SK-N-DZ (cell line): ENCODE results near the gene NPM1.
"Not testable (repeated sequence)": the region's sequence is repeated elsewhere in the genome, so short reads cannot be mapped to it uniquely, and the experiment has no call there.

ENCODE experiments used
- DNase-seq: peaks from one replicate; pipeline ENCODE4 v3.0.0-alpha.2; 2015; ENCODE audit warnings: low spot score

Gene NPM1

DNA sequence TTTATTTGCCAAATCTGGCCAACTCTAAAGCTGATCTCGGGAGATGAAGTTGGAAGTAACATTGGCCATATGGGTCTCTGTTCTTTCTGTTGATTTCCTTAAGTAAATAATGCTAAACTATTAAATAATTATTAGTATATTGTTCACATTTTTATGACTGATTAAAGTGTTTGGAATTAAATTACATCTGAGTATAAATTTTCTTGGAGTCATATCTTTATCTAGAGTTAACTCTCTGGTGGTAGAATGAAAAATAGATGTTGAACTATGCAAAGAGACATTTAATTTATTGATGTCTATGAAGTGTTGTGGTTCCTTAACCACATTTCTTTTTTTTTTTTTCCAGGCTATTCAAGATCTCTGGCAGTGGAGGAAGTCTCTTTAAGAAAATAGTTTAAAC lies 22.5 kb downstream of the NPM1 start:
- DNase-seq, result no peak

DNA sequence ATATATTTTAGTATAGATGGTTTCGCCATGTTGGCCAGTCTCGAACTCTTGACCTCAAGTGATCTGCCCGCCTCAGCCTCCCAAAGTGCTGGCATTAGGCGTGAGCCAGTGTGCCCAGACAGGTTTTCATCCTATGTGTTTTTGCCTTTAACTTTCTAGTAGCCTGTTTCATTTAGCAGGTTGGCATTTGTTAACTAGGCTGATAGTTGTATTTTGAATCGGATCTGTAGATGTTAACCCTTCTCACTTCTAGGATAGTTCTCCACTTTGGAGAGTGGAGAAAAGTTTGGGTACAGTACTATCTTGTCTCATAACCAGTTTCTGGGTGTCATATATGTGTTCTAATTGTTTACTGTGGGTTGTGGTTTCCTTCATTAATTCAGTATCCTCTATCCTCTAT lies 24.5 kb downstream of the NPM1 start:
- DNase-seq, result no peak

DNA sequence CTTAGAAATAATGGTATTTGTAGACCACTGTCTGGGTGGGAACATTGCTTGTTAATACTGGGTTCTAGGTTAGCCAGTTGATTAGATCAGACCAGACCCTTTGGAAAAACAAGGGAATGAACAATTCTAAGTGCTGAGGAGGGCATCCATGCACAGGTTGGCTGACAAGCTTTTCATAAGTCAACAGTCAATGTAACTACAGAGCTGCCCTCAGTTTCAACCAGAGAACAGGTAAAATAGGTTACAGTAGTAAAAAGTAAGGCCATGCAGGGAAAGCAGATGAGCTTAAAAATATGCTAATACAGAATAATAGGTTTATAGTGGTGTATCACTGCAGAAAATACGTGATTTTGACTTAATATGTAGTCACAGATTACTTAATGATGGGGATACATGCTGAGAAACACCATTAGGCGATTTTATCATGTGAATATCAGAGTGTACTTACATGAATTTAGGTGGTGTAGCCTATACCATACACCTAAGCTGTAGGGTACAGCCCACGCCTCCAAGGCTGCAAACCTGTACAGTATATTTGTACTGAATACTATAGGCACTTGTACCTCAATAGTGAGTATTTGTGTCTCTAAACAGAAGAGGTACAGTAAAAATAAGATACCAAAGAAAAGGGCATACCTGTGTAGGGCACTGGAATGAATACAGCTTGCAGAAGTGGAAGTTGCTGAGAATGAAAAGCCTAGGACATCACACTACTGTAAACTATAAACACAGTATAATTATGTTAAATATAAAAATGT lies 25.7 kb downstream of the NPM1 start:
- DNase-seq, result no peak

DNA sequence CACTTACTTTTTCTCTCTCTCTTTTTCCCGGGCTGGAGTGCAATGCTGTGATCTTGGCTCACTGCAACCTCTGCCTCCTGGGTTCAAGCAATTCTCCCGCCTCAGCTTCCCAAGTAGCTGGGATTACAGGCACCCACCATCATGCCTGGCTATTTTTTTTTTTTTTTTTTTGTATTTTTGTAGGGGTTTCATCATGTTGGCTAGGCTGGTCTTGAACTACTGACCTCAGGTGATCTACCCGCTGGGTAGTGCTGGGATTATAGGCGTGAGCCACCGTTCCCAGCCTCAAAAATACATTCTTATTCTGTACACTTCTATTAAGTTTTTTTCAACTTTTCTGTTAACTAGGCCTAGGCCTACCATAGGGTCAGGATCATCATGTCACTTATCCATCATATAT lies 26.3 kb downstream of the NPM1 start:
- DNase-seq, result not testable (repeated sequence)

DNA sequence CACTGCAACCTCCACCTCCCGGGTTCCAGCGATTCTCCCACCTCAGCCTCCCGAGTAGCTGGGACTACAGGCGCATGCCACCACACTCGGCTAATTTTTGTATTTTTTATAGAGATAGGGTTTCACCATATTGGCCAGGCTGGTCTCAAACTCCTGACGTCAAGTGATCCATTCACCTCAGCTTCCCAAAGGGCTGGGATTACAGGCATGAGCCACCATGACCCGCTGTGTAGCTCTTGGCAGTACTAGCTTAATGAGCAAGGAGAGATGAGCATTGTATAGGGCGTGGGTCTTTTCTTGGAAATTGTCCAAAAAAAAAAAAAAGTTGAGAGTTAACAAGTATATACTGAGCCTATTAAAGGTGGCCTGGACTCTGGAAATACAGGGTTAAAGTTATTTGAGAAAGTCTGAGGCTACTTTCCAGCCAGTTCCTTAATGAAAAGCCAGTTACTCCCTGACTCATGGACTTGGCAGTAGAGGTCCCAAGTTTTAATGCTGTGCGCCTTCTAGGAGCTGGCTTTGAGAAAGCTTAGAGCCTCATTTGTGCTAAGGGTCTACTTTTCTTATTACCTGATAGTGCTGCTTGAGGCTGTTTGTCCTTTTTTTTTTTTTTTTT lies 27.6 kb downstream of the NPM1 start:
- DNase-seq, result no peak

DNA sequence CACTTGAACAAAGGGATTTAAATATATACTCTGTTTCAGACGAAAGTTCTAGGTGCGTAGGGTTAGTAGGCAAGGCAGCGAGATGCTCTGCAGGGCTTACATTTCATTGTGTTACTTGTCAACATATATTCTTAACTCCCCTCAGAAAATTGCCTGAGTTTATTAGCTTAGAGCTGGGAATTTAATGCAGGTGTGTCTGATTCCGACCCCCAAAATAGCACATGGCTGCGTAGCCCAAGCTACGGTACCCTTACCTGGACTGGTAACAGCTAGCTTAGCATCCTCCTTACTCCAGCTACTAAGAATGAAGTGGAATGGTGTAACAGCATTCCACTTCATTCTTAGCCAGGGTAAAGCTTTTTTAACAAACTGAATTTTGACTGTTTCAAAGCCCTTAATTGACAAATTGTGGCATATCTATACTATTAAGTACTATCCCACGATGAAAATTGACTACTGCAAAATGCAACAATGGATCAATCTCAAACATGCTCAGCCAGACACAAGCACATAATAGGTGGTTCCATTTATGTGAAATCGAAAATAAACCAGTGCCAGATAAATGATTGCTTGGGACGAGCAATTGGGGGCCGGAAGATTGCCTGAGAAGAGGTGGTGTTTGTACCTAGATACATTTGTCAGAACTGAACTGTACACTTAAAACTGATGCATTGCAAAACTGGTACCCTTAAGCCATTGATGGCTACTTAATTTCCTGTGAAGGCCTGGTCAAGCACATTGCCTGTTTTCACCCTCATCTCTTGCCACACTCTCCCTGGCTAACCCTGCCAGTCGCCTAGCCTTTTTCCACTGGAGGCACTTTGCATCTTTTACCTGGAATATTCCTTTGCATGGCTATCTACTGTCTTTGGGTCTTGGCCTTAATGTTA lies 28.8 kb downstream of the NPM1 start:
- DNase-seq, result no peak

DNA sequence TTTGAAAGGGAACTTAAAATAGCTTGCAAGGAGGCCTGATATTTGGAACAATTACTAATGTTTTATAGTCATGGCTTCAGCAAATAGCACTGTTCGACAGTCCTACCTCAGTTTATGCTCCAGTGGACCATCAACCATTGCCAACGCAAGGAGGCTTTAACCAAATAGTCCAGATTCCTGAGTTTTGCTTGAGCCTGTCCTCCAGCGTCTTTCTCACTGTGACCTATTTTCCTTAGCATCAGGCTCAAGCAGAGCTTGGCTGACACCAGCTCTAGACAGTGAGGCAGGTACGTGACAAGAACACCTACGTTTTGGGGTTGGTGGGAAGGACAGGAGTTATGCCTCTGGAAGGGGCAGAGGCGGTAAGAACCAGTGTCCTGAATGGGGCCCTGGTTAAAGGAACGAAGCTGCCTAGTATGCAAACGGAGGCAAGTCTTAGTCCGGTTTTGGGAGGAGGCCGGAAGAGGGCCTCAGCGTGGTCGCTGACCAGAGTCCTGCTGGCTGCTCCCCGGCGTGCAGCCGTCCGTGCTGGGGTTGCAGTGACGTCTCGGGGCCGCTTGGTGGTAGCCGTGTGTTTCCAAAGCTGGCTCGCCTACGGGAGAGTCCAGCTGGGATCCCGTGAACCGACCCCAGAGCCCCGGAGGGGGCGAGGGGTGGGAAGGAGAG lies 30.8 kb downstream of the NPM1 start:
- peak; percentile 82 for DNase-seq

DNA sequence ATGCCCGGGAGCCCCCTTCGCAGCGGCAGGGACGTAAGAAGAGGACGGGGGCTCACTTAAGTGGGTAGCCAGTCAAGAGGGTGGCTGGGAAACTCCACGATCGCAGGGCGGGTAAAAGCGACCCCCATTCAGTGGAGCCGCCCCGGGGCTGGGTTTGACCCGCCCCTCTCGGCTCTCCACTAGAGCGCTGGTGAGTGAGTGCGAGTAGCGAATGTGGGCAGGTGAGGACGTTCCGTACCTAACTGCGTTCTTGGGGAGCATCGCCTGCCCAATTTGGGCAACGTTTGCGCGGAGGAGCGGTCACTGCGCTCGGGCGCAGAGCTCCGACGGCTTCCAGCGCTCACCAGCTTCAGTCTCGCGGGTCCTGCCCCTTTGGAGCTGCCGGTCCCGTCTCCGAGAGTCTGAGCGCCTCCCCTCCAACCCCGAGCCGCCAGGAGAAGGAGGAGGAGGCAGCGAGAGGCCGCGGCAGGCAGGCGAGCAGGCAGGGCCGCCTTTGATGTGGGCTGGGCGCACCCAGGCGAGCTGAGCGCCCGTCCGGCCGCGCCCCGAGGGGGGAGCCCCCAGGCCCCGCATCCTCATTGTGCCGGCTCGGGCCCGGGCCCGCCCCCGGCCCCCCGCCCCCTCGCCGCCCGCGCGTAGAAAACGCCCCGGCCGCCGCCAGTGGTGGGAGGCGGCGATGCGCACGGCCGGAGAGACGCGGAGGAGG lies 31.5 kb downstream of the NPM1 start, which contains the start of gene FGF18:
Gene FGF18 (plus strand): TSS at position 666 of the 706 bp plus-strand sequence. CDS start 553 bp downstream, outside the sequence.
- peak; percentile 76 for DNase-seq

DNA sequence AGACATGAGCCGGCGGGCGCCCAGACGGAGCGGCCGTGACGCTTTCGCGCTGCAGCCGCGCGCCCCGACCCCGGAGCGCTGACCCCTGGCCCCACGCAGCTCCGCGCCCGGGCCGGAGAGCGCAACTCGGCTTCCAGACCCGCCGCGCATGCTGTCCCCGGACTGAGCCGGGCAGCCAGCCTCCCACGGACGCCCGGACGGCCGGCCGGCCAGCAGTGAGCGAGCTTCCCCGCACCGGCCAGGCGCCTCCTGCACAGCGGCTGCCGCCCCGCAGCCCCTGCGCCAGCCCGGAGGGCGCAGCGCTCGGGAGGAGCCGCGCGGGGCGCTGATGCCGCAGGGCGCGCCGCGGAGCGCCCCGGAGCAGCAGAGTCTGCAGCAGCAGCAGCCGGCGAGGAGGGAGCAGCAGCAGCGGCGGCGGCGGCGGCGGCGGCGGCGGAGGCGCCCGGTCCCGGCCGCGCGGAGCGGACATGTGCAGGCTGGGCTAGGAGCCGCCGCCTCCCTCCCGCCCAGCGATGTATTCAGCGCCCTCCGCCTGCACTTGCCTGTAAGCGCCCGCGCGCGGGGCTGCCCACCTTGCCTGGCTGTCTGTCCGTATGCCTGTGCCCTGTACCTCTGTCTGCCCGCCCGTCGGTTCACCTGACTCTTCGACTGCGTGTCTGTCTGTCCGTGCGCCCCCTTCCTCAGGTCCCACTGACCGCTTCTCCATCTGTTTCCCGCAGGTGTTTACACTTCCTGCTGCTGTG lies 32.2 kb downstream of the NPM1 start:
- DNase-seq, result peak; percentile 60

DNA sequence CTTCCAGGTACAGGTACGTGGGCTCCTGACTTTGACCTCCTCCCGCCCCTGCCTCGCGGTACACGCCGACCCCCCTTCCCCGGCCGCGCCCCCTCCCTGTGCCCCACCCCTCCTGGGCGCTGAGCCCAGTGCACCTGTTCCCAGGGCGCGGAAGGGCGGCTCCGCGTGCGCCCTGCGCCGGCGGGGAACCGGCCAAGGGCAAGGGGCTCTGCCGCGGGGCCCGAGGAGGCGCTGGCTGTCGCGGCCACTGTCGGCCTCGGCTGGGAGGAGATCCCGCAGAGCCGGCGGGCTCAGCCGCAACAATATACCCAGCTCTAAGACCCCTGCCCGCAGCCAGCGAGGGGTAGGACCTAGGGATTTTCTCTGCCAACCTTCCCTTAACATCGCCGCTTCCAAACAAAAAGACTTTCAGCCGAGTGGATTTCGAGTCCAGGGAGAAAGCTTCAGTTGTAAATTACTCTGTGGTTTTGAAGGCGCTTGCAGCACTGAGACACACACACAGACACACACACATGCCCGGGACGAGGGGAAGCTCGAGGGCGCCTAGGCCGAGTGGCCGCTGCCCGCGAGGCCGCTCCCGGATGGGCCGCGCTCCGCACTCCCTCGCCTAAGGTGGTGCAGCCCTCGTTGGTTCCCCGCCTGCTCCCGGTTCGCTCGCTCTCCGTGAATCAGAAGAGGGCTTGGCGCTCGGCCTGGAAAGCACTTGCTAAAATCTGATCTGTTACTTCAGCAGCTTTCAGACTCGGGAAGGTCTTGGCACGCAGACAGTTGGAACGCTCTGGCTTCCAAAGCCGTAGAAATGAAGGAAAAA lies 33.0 kb downstream of the NPM1 start:
- DNase-seq, result no peak

DNA sequence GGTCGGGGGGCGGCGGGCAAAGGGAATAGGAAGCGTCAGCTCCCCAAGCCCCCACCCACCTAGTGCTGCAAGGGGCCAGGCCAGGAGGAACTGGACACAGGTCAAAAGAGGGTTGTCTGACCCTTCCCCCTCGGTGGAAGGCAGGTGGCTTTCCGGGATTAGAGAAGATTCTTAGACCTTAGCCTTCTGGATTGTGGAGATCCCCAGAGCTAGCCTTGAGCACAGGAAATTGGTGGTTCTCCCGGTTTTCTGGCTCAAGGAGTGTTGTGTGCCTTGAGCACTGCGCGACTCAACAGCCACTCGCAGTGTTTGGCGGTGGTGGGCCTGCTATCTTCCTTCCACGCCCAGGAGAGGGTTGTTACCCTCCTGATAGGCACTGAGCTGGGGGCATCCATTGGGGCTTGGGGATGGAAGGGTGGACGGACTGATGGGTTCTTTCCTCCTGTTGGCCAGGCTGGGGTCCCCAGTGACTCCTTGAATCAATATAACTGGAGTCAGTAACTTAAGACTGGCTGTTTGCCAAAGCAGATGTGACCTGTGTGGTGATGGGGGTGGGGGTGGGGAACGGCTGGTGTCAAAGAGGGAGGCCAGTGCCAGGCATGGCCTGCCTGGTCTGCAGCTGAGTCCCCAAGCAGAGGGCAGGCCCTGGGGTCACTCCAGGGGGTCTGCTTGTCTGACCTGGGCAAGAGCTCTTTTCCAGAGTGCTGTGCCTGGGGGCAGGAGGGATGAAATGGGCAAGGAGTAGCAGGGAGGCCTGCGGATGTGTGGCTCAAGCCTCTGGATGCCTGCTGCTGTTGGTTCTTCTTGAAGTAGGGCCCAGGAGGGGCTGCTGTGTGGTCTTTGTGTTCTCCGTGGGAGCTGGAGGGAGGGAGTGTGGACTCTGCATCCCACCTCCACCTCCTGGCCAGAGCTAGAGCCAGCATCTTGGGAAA lies 33.9 kb downstream of the NPM1 start:
- DNase-seq, result no peak

DNA sequence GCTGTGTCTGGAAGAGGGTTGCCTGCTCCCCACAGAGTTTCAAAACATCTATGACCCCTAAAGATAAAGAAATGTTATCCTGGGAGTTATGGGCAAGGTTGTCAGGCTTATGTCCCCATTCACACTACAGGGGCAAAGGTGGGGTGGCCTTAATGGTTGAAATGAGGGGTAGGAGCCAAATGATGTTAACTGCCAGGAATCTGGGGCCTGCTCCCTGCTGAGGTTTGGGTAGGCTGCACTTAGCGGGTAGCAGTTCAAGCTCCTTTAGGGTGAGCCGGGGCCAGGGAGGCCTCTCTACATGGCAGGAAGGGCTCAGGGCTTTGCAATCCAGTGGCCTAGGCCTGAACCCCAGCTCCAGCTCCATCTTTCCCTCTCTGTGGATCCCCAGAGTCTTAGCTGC lies 34.8 kb downstream of the NPM1 start:
- DNase-seq, result no peak

DNA sequence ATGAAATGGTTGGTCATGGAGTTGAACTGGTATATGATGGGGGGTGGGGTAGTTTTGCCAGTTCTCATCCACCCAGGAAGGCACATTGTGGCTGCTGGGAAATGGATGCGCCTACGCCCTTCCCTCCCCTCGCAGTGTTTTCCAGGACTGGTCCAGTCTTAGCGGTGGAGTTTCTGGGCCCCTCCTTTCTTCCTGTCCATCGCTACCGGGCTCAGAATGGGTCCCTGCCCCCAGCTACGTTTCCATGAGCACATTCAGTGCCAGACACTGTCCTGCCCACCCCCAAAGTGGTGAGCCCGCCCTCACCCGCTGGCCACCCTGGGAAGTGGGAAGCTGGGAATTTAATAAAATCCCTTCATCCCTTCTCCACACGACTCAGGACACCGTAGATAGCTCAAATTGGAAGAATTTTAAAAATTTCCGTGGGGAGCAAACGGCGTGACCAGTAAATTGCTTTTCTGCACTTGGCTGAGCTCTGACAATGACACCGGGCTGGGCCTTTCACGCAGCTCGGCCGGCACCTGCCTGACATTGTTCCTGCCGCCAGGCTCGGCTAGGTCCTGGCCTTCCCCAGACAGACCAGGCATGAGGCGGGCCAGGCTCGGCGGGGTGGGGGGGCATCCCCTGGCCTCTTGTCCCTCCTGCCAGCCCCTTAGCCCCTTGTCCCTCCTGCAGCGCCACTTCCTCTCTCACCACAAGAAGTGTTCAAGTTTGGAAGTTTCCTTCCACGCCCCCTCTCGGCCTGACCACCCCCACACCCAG lies 35.4 kb downstream of the NPM1 start:
- no peak for DNase-seq

DNA sequence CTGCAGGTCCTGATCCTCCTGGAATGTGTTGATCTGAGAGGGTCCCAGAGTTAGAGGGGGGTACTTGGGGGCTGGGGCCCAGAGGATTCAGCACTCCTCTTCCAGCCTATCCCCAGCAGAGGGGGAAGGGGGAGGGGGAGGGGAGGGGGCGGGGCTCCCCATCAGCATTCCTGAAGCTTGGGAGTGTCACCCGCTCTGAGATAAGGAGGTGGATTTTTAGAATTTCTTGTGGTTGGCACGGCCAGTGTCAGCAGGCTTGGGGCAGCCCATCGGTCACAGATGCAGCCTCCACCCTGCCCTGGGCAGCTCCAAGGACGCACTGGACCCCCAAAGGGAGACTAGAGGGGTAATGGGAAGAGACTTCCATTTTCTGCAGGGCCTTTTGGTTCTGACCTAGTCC lies 37.1 kb downstream of the NPM1 start:
- no peak for DNase-seq

DNA sequence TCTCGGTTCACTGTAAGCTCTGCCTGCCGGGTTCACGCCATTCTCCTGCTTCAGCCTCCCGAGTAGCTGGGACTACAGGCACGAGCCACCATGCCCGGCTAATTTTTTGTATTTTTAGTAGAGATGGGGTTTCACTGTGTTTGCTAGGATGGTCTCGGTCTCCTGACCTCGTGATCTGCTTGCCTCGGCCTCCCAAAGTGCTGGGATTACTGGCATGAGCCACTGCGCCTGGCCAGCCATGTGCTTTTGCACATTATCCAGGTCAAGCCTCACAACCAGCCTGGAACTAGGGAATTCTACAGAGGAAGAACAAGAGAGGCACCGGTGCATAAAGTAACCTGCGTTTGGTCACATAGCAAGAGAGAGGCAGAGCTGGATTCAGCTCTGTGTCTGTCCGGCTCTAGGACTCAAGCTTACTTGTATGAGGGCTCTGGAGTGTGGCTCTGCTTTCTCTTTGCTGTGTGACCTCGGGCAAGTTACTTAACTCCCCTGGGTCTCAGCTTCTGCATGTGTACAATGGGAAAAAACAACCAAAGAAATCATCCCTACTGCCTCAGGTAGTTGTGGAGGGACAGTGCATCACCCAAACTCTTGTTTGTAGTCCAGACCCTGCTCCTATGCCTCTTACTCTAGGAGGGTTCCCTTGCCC lies 38.1 kb downstream of the NPM1 start:
- DNase-seq, result no peak

DNA sequence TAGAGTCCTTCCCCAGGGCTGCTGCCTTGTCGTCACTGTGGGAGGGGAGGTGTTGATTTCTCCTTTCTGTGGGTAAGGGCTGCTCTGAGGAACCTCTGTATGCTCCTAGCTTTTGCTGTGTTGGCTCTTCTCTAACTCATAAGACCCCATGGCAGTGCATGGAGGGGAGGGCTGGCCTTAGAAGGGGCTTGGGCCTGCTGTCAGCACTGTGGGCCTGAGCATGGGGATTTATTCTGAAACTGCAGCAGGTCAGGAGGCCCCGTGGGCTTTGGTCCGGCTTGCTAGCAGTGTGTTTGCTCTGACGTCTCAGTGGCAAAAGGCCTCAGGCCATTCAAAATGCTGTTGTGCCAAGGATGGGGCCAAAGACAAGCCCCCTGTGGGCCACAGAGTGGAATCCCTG lies 38.6 kb downstream of the NPM1 start:
- DNase-seq, result no peak

DNA sequence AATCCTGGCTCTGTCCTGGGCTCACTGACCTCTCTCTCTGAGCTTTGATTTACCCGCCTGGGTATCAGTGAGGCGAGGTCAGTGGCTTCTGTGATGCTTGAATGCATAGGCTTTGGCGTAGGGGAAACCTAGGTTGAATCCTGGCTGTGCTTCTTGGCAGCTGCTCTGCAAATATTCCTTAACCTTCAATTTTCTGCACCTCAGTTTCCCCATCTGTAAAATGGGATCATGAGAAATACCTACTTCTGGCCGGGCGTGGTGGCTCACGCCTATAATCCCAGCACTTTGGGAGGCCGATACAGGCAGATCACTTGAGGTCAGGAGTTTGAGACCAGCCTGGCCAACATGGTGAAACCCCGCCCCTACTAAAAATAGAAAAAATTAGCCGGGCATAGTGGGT lies 39.0 kb downstream of the NPM1 start:
- no peak for DNase-seq
